ENCODE measurements around the gene TUBGCP6.

TUBGCP6 gene

GRCh38 chr22:50194037-50194805, 50.6 kb downstream of the TUBGCP6 start:
- ChIA-PET CTCF (no interaction called here), POLR2A (no interaction called here)
- no peak for DNase-seq (ENCODE audit: extremely low spot score)
- TF ChIP-seq NFRKB (IDR thresholded peaks at IDR 0.05): no peak
- TF ChIP-seq ZNF384 (IDR thresholded peaks at IDR 0.05): no peak
- TF ChIP-seq FOXK2 (IDR thresholded peaks at IDR 0.05): no peak
- TF ChIP-seq FOXA1 (IDR thresholded peaks at IDR 0.05): no peak
- no peak for TF ChIP-seq HDGF (IDR thresholded peaks at IDR 0.05; ENCODE audit: borderline replicate concordance)
- no peak for TF ChIP-seq TARDBP (IDR thresholded peaks at IDR 0.05)
- no peak for TF ChIP-seq CTBP1 (IDR thresholded peaks at IDR 0.05; ENCODE audit: borderline replicate concordance)
- no peak for TF ChIP-seq SP1 (IDR thresholded peaks at IDR 0.05)
- TF ChIP-seq ARNT (IDR thresholded peaks at IDR 0.05): no peak
- no peak for TF ChIP-seq L3MBTL2 (conservative IDR thresholded peaks at IDR 0.05)
- no peak for TF ChIP-seq LEF1 (IDR thresholded peaks at IDR 0.05; ENCODE audit: borderline replicate concordance)
- no peak for TF ChIP-seq SUZ12 (IDR thresholded peaks at IDR 0.05)

- ChIA-PET POLR2A (no interaction called here), CTCF (no interaction called here)
- no peak for TF ChIP-seq ARNT (IDR thresholded peaks at IDR 0.05)
- TF ChIP-seq CTBP1 (IDR thresholded peaks at IDR 0.05; ENCODE audit: borderline replicate concordance): no peak
- no peak for TF ChIP-seq FOXA1 (IDR thresholded peaks at IDR 0.05)
- TF ChIP-seq L3MBTL2 (conservative IDR thresholded peaks at IDR 0.05): no peak
- no peak for TF ChIP-seq FOXK2 (IDR thresholded peaks at IDR 0.05)
- TF ChIP-seq TARDBP (IDR thresholded peaks at IDR 0.05): no peak
- no peak for TF ChIP-seq SUZ12 (IDR thresholded peaks at IDR 0.05)
- no peak for TF ChIP-seq FOXM1 (IDR thresholded peaks at IDR 0.05; ENCODE audit: borderline replicate concordance)
- DNase-seq (ENCODE audit: extremely low spot score): no peak
These were observed 51.2 kb downstream of the TUBGCP6 start for GRCh38 chr22:50193621-50194020.

- POLR2A ChIA-PET: no interaction called here
- TF ChIP-seq PKNOX1 (IDR thresholded peaks at IDR 0.05) (no peak), SUZ12 (IDR thresholded peaks at IDR 0.05) (no peak), FOXK2 (IDR thresholded peaks at IDR 0.05) (no peak), CTBP1 (IDR thresholded peaks at IDR 0.05; ENCODE audit: borderline replicate concordance) (no peak), FOXM1 (IDR thresholded peaks at IDR 0.05; ENCODE audit: borderline replicate concordance) (no peak), NFRKB (IDR thresholded peaks at IDR 0.05) (no peak), ELF4 (IDR thresholded peaks at IDR 0.05) (no peak), ZNF384 (IDR thresholded peaks at IDR 0.05) (no peak), FOXA1 (IDR thresholded peaks at IDR 0.05) (no peak), SP1 (IDR thresholded peaks at IDR 0.05) (no peak), TARDBP (IDR thresholded peaks at IDR 0.05) (no peak), BHLHE40 (IDR thresholded peaks at IDR 0.05; ENCODE audit: borderline replicate concordance) (no peak)
- CTCF ChIA-PET: no interaction called here
- no peak for DNase-seq (ENCODE audit: extremely low spot score)
These were observed 52.2 kb downstream of the TUBGCP6 start for GRCh38 chr22:50192436-50193204.

- CTCF ChIA-PET: interaction anchor here (0.6 kb wide), 1 partner anchor 295 kb away, joined by 4 read pairs; no protein-coding TSS in a partner anchor
These were observed 53.7 kb downstream of the TUBGCP6 start for GRCh38 chr22:50190941-50191741.

GRCh38 chr22:50190182-50190940, 54.5 kb downstream of the TUBGCP6 start:
- DNase-seq (ENCODE audit: extremely low spot score): no peak
- POLR2A ChIA-PET: interaction anchor here (0.8 to 1.8 kb wide), 5 partner anchors 9 to 41 kb away, joined by 3 to 5 read pairs (median 3); partner anchors contain the start of gene PANX2
- TF ChIP-seq BHLHE40 (IDR thresholded peaks at IDR 0.05; ENCODE audit: borderline replicate concordance) (no peak), SP1 (IDR thresholded peaks at IDR 0.05) (no peak), CTBP1 (IDR thresholded peaks at IDR 0.05; ENCODE audit: borderline replicate concordance) (no peak), FOXK2 (IDR thresholded peaks at IDR 0.05) (no peak), NFRKB (IDR thresholded peaks at IDR 0.05) (no peak), SUZ12 (IDR thresholded peaks at IDR 0.05) (no peak), PKNOX1 (IDR thresholded peaks at IDR 0.05) (no peak), HDGF (IDR thresholded peaks at IDR 0.05; ENCODE audit: borderline replicate concordance) (no peak), TARDBP (IDR thresholded peaks at IDR 0.05) (no peak)
- CTCF ChIA-PET: interaction anchor here (0.6 to 1.2 kb wide), 3 partner anchors 40 to 294 kb away, joined by 3 to 6 read pairs (median 4); no protein-coding TSS in a partner anchor

More at GRCh38 chr22:50190941-50191741, 53.7 kb downstream of the TUBGCP6 start:
- no peak for TF ChIP-seq HDGF (IDR thresholded peaks at IDR 0.05; ENCODE audit: borderline replicate concordance)
- TF ChIP-seq SP1 (IDR thresholded peaks at IDR 0.05): no peak
- no peak for TF ChIP-seq ZNF384 (IDR thresholded peaks at IDR 0.05)
- TF ChIP-seq ARNT (IDR thresholded peaks at IDR 0.05): no peak
- no peak for TF ChIP-seq NFRKB (IDR thresholded peaks at IDR 0.05)
- TF ChIP-seq ELF4 (IDR thresholded peaks at IDR 0.05): no peak
- TF ChIP-seq CTBP1 (IDR thresholded peaks at IDR 0.05; ENCODE audit: borderline replicate concordance): no peak
- TF ChIP-seq L3MBTL2 (conservative IDR thresholded peaks at IDR 0.05): no peak
- TF ChIP-seq SUZ12 (IDR thresholded peaks at IDR 0.05): no peak
- TF ChIP-seq BHLHE40 (IDR thresholded peaks at IDR 0.05; ENCODE audit: borderline replicate concordance): no peak
- DNase-seq (ENCODE audit: extremely low spot score): no peak
- POLR2A ChIA-PET: interaction anchor here (0.9 to 1.8 kb wide), 2 partner anchors 9 to 42 kb away, joined by 4 to 5 read pairs; no protein-coding TSS in a partner anchor
